Mesendoderm (in vitro differentiated cells): ENCODE data around the gene PKLR.
"Not testable (repeated sequence)": the region's sequence is repeated elsewhere in the genome, so short reads cannot be mapped to it uniquely, and the experiment has no call there.

Experiments used
- DNase-seq: peaks from one replicate; pipeline ENCODE4 v3.0.0; 2013
- H2AK5ac ChIP-seq: 2 replicates; pipeline ENCODE4 v1.6.1; 2013; ENCODE audit warnings: low read length, inconsistent platforms
- H2BK120ac ChIP-seq: 2 replicates; pipeline ENCODE4 v1.6.1; 2013; ENCODE audit warnings: low read depth, mild to moderate bottlenecking, low read length, moderate library complexity, mixed read lengths
- H2BK15ac ChIP-seq: replicated peaks from 2 replicates; pipeline ENCODE4 v1.6.1; 2013; ENCODE audit warnings: low read depth, mild to moderate bottlenecking, moderate library complexity
- H2BK5ac ChIP-seq: 2 replicates; pipeline ENCODE4 v1.6.1; 2013; ENCODE audit warnings: low read length, inconsistent platforms
- H3K18ac ChIP-seq: 2 replicates; pipeline ENCODE4 v1.6.1; 2013; ENCODE audit warnings: mild to moderate bottlenecking, low read length, mixed read lengths
- H3K23ac ChIP-seq: one replicate; pipeline ENCODE4 v1.6.1; 2013; ENCODE audit warnings: low read length
- H3K27ac ChIP-seq: 2 replicates; pipeline ENCODE4 v1.5.1; 2013; ENCODE audit warnings: low read depth, mild to moderate bottlenecking, inconsistent platforms, low read length, moderate library complexity
- H3K27me3 ChIP-seq: 2 replicates; pipeline ENCODE4 v1.6.1; 2013; ENCODE audit warnings: low read length, control low read depth, mild to moderate bottlenecking, inconsistent platforms; ENCODE audit not compliant: insufficient read depth, poor library complexity
- H3K36me3 ChIP-seq: 2 replicates; pipeline ENCODE4 v1.6.1; 2013; ENCODE audit warnings: low read length, inconsistent platforms; ENCODE audit not compliant: control insufficient read depth, insufficient read depth
- H3K4ac ChIP-seq: one replicate; pipeline ENCODE4 v1.6.1; 2013; ENCODE audit warnings: low read depth, mild to moderate bottlenecking, low read length, moderate library complexity
- H3K4me1 ChIP-seq: 2 replicates; pipeline ENCODE4 v1.6.1; 2013; ENCODE audit warnings: low read depth, low read length, inconsistent platforms; ENCODE audit not compliant: control insufficient read depth
- H3K4me2 ChIP-seq: 2 replicates; pipeline ENCODE4 v1.6.1; 2013; ENCODE audit warnings: low read length
- H3K4me3 ChIP-seq: 2 replicates; pipeline ENCODE4 v1.5.1; 2013; ENCODE audit warnings: mild to moderate bottlenecking, low read length
- H3K56ac ChIP-seq: one replicate; pipeline ENCODE4 v1.6.1; 2013; ENCODE audit warnings: low read length
- H3K79me1 ChIP-seq: 2 replicates; pipeline ENCODE4 v1.6.1; 2013; ENCODE audit warnings: low read length, inconsistent platforms
- H3K79me2 ChIP-seq: 2 replicates; pipeline ENCODE4 v1.6.1; 2013; ENCODE audit warnings: mild to moderate bottlenecking, low read length; ENCODE audit not compliant: control insufficient read depth, insufficient read depth
- H3K9ac ChIP-seq: 2 replicates; pipeline ENCODE4 v1.6.1; 2013; ENCODE audit warnings: low read length, inconsistent platforms
- H4K5ac ChIP-seq: one replicate; pipeline ENCODE4 v1.6.1; 2013; ENCODE audit warnings: low read length
- H4K8ac ChIP-seq: one replicate; pipeline ENCODE4 v1.6.1; 2013; ENCODE audit warnings: low read depth, mild to moderate bottlenecking, control low read depth, low read length, moderate library complexity
- WGBS: extraction: QIAGEN DNeasy Blood & Tissue Kit; methylation state at CpG from one replicate; pipeline ENCODE4 v1.1.7; 2013; ENCODE audit warnings: low lambda C conversion rate, missing lambda C conversion rate; ENCODE audit not compliant: insufficient coverage; ENCODE audit errors: extremely low coverage; 5-methylcytosine and 5-hydroxymethylcytosine counted together

The PKLR gene

GRCh38 chr1:155291006-155291405 lies 10.2 kb downstream of the PKLR start:
- not testable (repeated sequence) for H3K79me1 ChIP-seq, DNase-seq, H3K56ac ChIP-seq, H4K8ac ChIP-seq, H2BK15ac ChIP-seq, H3K9ac ChIP-seq, H3K79me2 ChIP-seq, H3K4me1 ChIP-seq, H3K23ac ChIP-seq, H3K4ac ChIP-seq, H4K5ac ChIP-seq, H2BK5ac ChIP-seq, H3K4me3 ChIP-seq, H3K36me3 ChIP-seq, H2AK5ac ChIP-seq, H3K27me3 ChIP-seq, H3K27ac ChIP-seq, H3K18ac ChIP-seq, H2BK120ac ChIP-seq, H3K4me2 ChIP-seq
- WGBS = no CpG with 5 or more reads among the region's 10 CpGs

GRCh38 chr1:155287987-155288543 lies 13.2 kb downstream of the PKLR start:
- Histone ChIP-seq H3K4ac (no peak overlapping the region), H3K9ac (no peak overlapping the region), H3K23ac (no peak overlapping the region), H3K79me2 (no peaks in the 10 kb centered on the region), H3K4me2 (no peak overlapping the region), H4K5ac (no peak overlapping the region), H2BK120ac (no peak overlapping the region), H3K79me1 (no peaks in the 10 kb centered on the region), H3K27me3 (no peaks in the 10 kb centered on the region), H3K56ac (no peak overlapping the region), H2BK15ac (no peak overlapping the region), H3K18ac (no peak overlapping the region), H3K4me1 (no peaks in the 10 kb centered on the region), H2AK5ac (no peak overlapping the region), H4K8ac (no peak overlapping the region), H3K27ac (no peak overlapping the region), H3K4me3 (no peak overlapping the region), H2BK5ac (no peak overlapping the region), H3K36me3 (peaks cover 2% of the 10 kb centered on the region)
- WGBS = no CpG with 5 or more reads among the region's 21 CpGs
- DNase-seq = no peak

- H3K79me2 ChIP-seq = no peaks in the 10 kb centered on the region
- peaks cover 2% of the 10 kb centered on the region for H3K36me3 ChIP-seq
- H3K4me3 ChIP-seq = no peak overlapping the region
- no peak overlapping the region for H2BK5ac ChIP-seq
- H3K79me1 ChIP-seq = no peaks in the 10 kb centered on the region
- no peak overlapping the region for H3K4ac ChIP-seq
- no peak overlapping the region for H3K18ac ChIP-seq
- no peak for DNase-seq
- H3K27me3 ChIP-seq = no peaks in the 10 kb centered on the region
- WGBS = no CpG with 5 or more reads among the region's 2 CpGs
- H2BK15ac ChIP-seq = no peak overlapping the region
- H3K23ac ChIP-seq = no peak overlapping the region
- H2AK5ac ChIP-seq = no peak overlapping the region
- H3K56ac ChIP-seq = no peak overlapping the region
- H3K4me2 ChIP-seq = no peak overlapping the region
- no peak overlapping the region for H4K8ac ChIP-seq
- no peak overlapping the region for H2BK120ac ChIP-seq
- H3K27ac ChIP-seq = no peak overlapping the region
- no peak overlapping the region for H4K5ac ChIP-seq
- no peak overlapping the region for H3K9ac ChIP-seq
- no peaks in the 10 kb centered on the region for H3K4me1 ChIP-seq
These were observed 14.7 kb downstream of the PKLR start for GRCh38 chr1:155286544-155286943.

- H3K79me1 ChIP-seq = no peaks in the 10 kb centered on the region
- no CpG with 5 or more reads among the region's 18 CpGs for WGBS
- H3K9ac ChIP-seq = no peak overlapping the region
- no peak overlapping the region for H2BK120ac ChIP-seq
- H3K27me3 ChIP-seq = no peaks in the 10 kb centered on the region
- H3K18ac ChIP-seq = no peak overlapping the region
- H3K56ac ChIP-seq = no peak overlapping the region
- H2AK5ac ChIP-seq = no peak overlapping the region
- no peak overlapping the region for H3K23ac ChIP-seq
- no peak overlapping the region for H2BK5ac ChIP-seq
- H4K8ac ChIP-seq = no peak overlapping the region
- H3K4ac ChIP-seq = no peak overlapping the region
- no peak overlapping the region for H3K4me2 ChIP-seq
- no peak overlapping the region for H4K5ac ChIP-seq
- H3K79me2 ChIP-seq = no peaks in the 10 kb centered on the region
- H3K4me1 ChIP-seq = no peaks in the 10 kb centered on the region
- H3K4me3 ChIP-seq = no peak overlapping the region
- no peak for DNase-seq
- H3K27ac ChIP-seq = no peak overlapping the region
- H3K36me3 ChIP-seq = peaks cover 2% of the 10 kb centered on the region
- no peak overlapping the region for H2BK15ac ChIP-seq
These were observed 15.6 kb downstream of the PKLR start for GRCh38 chr1:155285631-155286044.

- Histone ChIP-seq H4K5ac (no peak overlapping the region), H3K4me1 (no peaks in the 10 kb centered on the region), H4K8ac (no peak overlapping the region), H3K4me2 (no peak overlapping the region), H2BK15ac (no peak overlapping the region), H2AK5ac (no peak overlapping the region), H3K27ac (no peak overlapping the region), H3K79me1 (no peaks in the 10 kb centered on the region), H3K36me3 (peaks cover 2% of the 10 kb centered on the region), H3K23ac (no peak overlapping the region), H3K27me3 (no peaks in the 10 kb centered on the region), H2BK5ac (no peak overlapping the region), H2BK120ac (no peak overlapping the region), H3K4me3 (no peak overlapping the region), H3K79me2 (no peaks in the 10 kb centered on the region), H3K56ac (no peak overlapping the region), H3K18ac (no peak overlapping the region), H3K9ac (no peak overlapping the region), H3K4ac (no peak overlapping the region)
- WGBS = no CpG with 5 or more reads among the region's 14 CpGs
- DNase-seq = no peak
These were observed 16.2 kb downstream of the PKLR start for GRCh38 chr1:155285063-155285462.

GRCh38 chr1:155284476-155284875 lies 16.8 kb downstream of the PKLR start:
- H2BK5ac ChIP-seq = no peak overlapping the region
- H3K4me3 ChIP-seq = no peak overlapping the region
- H3K27ac ChIP-seq = no peak overlapping the region
- H3K18ac ChIP-seq = no peak overlapping the region
- no peak overlapping the region for H4K8ac ChIP-seq
- H3K79me2 ChIP-seq = no peaks in the 10 kb centered on the region
- no peak overlapping the region for H4K5ac ChIP-seq
- DNase-seq = no peak
- no CpG with 5 or more reads among the region's 12 CpGs for WGBS
- no peaks in the 10 kb centered on the region for H3K4me1 ChIP-seq
- no peak overlapping the region for H3K9ac ChIP-seq
- H3K79me1 ChIP-seq = no peaks in the 10 kb centered on the region
- H3K23ac ChIP-seq = no peak overlapping the region
- no peaks in the 10 kb centered on the region for H3K27me3 ChIP-seq
- no peak overlapping the region for H3K4ac ChIP-seq
- H2BK120ac ChIP-seq = no peak overlapping the region
- no peak overlapping the region for H2BK15ac ChIP-seq
- peaks cover 2% of the 10 kb centered on the region for H3K36me3 ChIP-seq
- no peak overlapping the region for H3K56ac ChIP-seq
- no peak overlapping the region for H3K4me2 ChIP-seq
- H2AK5ac ChIP-seq = no peak overlapping the region
